ENCODE results near the gene PDPN. TPM values are rescaled to one million over a fixed set of nuclear protein-coding genes. Genes with fewer than 3 reads are reported as not detected.

PDPN gene
- total RNA-seq, 1 donor from 2014 or later, result 3.2 TPM

DNA sequence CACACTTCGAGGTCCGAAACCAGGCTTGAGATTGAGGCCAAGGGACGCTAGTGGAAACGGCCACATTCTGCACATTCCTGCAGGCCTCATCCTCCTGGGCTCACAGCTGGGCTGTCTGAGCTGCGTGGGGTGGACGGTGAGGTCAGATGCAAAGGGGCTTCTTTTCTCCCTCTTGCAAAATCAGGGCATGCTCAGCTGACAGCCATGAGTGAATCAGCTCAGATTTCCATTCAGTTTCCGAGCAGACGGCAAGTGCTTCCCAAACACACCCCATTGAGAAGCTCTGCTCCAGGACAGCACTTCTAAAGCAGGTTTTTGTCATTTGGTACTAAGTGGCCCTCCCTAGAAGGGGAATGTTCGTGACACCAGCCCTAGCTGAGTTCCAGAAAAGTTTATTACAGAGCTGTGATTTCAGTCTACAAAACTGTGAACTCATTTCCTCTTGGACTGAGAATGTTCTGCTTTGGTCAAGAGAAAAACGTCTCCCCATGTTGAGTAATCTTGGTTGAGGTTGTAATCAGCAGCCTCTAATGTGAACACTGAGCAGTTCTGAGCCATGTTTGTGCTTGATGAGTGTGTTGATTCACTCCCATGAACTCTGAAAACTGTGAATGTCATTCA lies 10.0 kb downstream of the PDPN start:
- Histone ChIP-seq H3K4me3 (ENCODE audit: low read depth, low read length) (no peak overlapping the region), H3K36me3 (ENCODE audit: control insufficient read depth, insufficient read depth, low read length) (no peaks in the 10 kb centered on the region), H3K27me3 (ENCODE audit: control insufficient read depth, insufficient read depth, low read length) (no peaks in the 10 kb centered on the region)
- TF ChIP-seq, protein P1, sequence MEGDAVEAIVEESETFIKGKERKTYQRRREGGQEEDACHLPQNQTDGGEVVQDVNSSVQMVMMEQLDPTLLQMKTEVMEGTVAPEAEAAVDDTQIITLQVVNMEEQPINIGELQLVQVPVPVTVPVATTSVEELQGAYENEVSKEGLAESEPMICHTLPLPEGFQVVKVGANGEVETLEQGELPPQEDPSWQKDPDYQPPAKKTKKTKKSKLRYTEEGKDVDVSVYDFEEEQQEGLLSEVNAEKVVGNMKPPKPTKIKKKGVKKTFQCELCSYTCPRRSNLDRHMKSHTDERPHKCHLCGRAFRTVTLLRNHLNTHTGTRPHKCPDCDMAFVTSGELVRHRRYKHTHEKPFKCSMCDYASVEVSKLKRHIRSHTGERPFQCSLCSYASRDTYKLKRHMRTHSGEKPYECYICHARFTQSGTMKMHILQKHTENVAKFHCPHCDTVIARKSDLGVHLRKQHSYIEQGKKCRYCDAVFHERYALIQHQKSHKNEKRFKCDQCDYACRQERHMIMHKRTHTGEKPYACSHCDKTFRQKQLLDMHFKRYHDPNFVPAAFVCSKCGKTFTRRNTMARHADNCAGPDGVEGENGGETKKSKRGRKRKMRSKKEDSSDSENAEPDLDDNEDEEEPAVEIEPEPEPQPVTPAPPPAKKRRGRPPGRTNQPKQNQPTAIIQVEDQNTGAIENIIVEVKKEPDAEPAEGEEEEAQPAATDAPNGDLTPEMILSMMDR (IDR thresholded peaks at IDR 0.05; ENCODE audit: insufficient read depth, low read length, severe bottlenecking), result no peak
- FAIRE-seq (peak; percentile 97), DNase-seq (ENCODE audit: low read depth) (peak; percentile 97)

DNA sequence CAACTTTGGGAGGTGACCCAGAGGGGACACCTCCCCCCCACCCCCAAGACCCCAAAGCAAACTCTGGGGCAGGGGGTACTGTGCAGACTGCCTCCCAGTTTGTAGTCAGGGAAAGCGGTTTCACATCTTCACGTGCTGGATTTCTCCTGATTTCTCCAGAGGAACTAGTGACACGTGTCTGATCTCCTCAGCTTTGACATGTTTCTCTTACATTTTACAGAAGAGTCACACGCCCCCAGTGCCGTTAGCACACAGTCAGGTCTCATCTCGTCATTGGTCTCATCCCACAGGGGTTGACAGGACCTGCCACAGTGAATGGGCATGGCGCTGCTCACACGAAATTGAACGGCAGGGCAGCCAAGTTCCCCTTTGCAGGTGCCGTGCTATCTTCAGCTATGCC lies 11.8 kb downstream of the PDPN start:
- FAIRE-seq (no peak), DNase-seq (ENCODE audit: low read depth) (no peak)
- no peak overlapping the region for H3K4me3 ChIP-seq (ENCODE audit: low read depth, low read length)
- H3K27me3 ChIP-seq (ENCODE audit: control insufficient read depth, insufficient read depth, low read length), result no peaks in the 10 kb centered on the region
- TF ChIP-seq, protein P1 (IDR thresholded peaks at IDR 0.05; ENCODE audit: insufficient read depth, low read length, severe bottlenecking), result no peak
- H3K36me3 ChIP-seq (ENCODE audit: control insufficient read depth, insufficient read depth, low read length), result no peaks in the 10 kb centered on the region

DNA sequence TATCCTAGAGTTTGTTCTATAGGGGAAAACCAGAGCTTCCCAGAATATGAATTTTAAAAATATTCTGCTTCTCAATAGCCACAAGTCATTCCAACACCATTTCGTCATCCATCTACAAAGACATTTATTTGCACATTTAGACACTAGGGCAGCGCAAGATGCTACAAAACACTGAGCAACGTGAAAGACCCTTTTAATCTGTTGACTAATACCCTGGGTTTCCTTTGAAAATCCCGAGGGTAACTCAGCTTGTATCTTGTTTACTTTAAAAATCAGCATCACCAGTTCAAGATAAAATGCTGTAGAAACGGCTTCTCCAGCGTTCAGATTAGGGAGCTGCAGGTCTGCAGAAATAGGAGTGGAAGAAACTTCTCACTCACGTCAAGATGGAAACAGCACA lies 13.5 kb downstream of the PDPN start:
- H3K36me3 ChIP-seq (ENCODE audit: control insufficient read depth, insufficient read depth, low read length), result no peaks in the 10 kb centered on the region
- no peak for FAIRE-seq
- DNase-seq (ENCODE audit: low read depth), result no peak
- no peaks in the 10 kb centered on the region for H3K27me3 ChIP-seq (ENCODE audit: control insufficient read depth, insufficient read depth, low read length)
- no peak overlapping the region for H3K4me3 ChIP-seq (ENCODE audit: low read depth, low read length)
- TF ChIP-seq, protein P1 (IDR thresholded peaks at IDR 0.05; ENCODE audit: insufficient read depth, low read length, severe bottlenecking), result no peak

DNA sequence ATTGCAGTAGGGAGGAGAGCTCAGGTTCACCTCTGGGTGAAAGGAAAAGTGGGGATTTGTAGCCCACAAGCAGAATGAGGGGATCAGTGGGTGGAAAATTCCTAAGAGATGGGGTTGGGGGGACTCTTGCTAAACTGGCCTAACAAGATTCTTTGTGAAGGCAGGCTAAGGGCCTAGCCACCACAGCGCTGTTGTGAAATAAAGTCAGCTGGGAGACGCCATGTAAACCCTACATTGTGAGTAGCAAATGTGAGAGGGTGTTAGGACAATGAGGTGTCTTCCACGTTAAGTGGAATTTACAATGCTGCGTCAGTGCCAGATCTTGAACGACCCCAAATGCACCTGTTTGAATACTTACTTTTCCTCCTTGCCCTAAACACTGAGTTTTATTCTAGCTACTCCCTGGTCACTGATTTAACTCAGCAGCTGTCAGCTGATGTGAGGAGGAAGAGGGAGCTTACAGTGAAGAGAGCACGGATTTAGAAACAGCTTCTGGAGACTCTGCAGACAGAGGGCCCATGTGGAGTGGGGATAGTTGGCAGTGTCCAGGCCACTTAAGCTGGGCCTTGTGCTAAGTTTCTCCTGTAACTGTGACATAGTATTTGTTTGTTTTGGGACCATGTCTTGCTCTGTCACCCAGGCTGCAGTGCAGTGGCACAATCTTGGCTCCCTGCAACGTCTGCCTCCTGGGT lies 17.3 kb downstream of the PDPN start:
- Histone ChIP-seq H3K4me3 (ENCODE audit: low read depth, low read length) (no peak overlapping the region), H3K36me3 (ENCODE audit: control insufficient read depth, insufficient read depth, low read length) (no peaks in the 10 kb centered on the region), H3K27me3 (ENCODE audit: control insufficient read depth, insufficient read depth, low read length) (no peaks in the 10 kb centered on the region)
- TF ChIP-seq, protein P1 (IDR thresholded peaks at IDR 0.05; ENCODE audit: insufficient read depth, low read length, severe bottlenecking), result no peak
- DNase-seq (ENCODE audit: low read depth) (peak; percentile 65), FAIRE-seq (no peak)

DNA sequence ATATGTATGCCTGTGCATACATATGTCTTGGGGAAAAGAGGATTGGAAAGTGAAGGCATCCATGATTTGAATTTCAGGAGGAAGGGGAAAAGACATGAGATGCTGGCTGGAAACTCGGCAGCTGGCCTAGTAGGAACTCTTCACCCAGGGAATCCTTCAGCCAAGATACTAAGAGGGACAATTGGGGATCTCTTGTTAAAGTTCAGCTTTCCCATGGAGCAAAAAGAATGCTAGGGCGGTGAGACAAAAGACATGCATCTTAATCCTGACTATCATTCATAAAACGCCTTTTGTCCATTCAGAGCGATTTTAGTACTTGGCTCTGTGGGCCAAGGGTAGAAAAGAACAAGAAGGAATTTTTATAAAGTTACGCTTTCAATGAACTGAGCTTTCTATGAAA lies 20.5 kb downstream of the PDPN start:
- Histone ChIP-seq H3K36me3 (ENCODE audit: control insufficient read depth, insufficient read depth, low read length) (peaks cover 3% of the 10 kb centered on the region), H3K4me3 (ENCODE audit: low read depth, low read length) (no peak overlapping the region), H3K27me3 (ENCODE audit: control insufficient read depth, insufficient read depth, low read length) (no peaks in the 10 kb centered on the region)
- TF ChIP-seq, protein P1 (IDR thresholded peaks at IDR 0.05; ENCODE audit: insufficient read depth, low read length, severe bottlenecking), result no peak
- DNase-seq (ENCODE audit: low read depth), result no peak
- FAIRE-seq, result peak; percentile 91
